ENCODE measurements around the gene MSI2. TPM values are rescaled to one million over a fixed set of nuclear protein-coding genes. Genes with fewer than 3 reads are reported as not detected.

The MSI2 gene
- total and polyA plus RNA-seq, 2 donors (not counting 1 experiment from before 2014, with no cell fraction given) = 16.1 to 196 TPM

GRCh38 chr17:57576744-57577143, 320.4 kb downstream of the MSI2 start:
- intact Hi-C loops (cut with micrococcal nuclease) = no loop called here
- H3K4me3 Mint-ChIP-seq = no peak overlapping the region
- DNase-seq (no peak), ATAC-seq (ENCODE audit: low read depth) (no peak)
- no peak overlapping the region for H2AFZ ChIP-seq (ENCODE audit: insufficient read depth, low read depth, low read length, poor library complexity, severe bottlenecking)
- no peak overlapping the region for H3K27ac ChIP-seq (ENCODE audit: low read length in 2 of 2)
- ChIA-PET CTCF (no interaction called here), POLR2A (interaction anchor here (0.7 kb wide), 3 partner anchors 21 to 363 kb away, joined by 4 to 15 read pairs (median 5); no protein-coding TSS in a partner anchor)
- H3K4me1 Mint-ChIP-seq = peaks cover 19% of the 10 kb centered on the region
- H3K27me3 Mint-ChIP-seq = no peaks in the 10 kb centered on the region
- H3K9me3 Mint-ChIP-seq (ENCODE audit: insufficient read depth) = no peaks in the 10 kb centered on the region
- H3K36me3 ChIP-seq (replicated peaks in 1 of 2; ENCODE audit: control extremely low read depth in 1 of 2, control insufficient read depth in 1 of 2, extremely low read depth in 1 of 2, insufficient read depth in 2 of 2, low read length in 1 of 2) = no peaks in the 10 kb centered on the region
- TF ChIP-seq EZH2 (IDR thresholded peaks at IDR 0.05; ENCODE audit: borderline replicate concordance, insufficient read depth, low read depth, low read length, poor library complexity, severe bottlenecking) (no peak), CTCF (IDR thresholded peaks at IDR 0.05) (no peak)
- 90% methylated on average over 7 of the region's 8 CpGs for WGBS (ENCODE audit: insufficient coverage)
- H3K4me1 ChIP-seq (ENCODE audit: control insufficient read depth in 2 of 2, insufficient read depth in 2 of 2, low read length in 2 of 2) = peaks cover 9 to 13% of the 10 kb centered on the region in 2 donors
- peaks cover 7% of the 10 kb centered on the region for H4K20me1 ChIP-seq (ENCODE audit: control insufficient read depth, insufficient read depth, low read length, poor library complexity, severe bottlenecking)
- no peak overlapping the region for H3K4me3 ChIP-seq (ENCODE audit: control extremely low read depth in 1 of 5, extremely low read depth in 1 of 5, insufficient read depth in 1 of 5, low read depth in 2 of 5, low read length in 4 of 5)
- H3K27ac Mint-ChIP-seq = no peak overlapping the region
- H3K79me2 ChIP-seq (ENCODE audit: control insufficient read depth, insufficient read depth, low read length) = peaks cover 6% of the 10 kb centered on the region
- H3K9ac ChIP-seq (ENCODE audit: low read length) = no peak overlapping the region
- no peaks in the 10 kb centered on the region for H3K9me3 ChIP-seq (ENCODE audit: control extremely low read depth in 1 of 3, control insufficient read depth in 2 of 3, insufficient read depth in 1 of 3, low read length in 2 of 3)
- H3K27me3 ChIP-seq (replicated peaks in 1 of 4; ENCODE audit: control extremely low read depth in 1 of 4, control insufficient read depth in 3 of 4, insufficient read depth in 4 of 4, low read length in 3 of 4) = no peaks in the 10 kb centered on the region
- no peak overlapping the region for H3K4me2 ChIP-seq (replicated peaks; ENCODE audit: low read depth, low read length, poor library complexity, severe bottlenecking)

GRCh38 chr17:57577751-57578607, 321.7 kb downstream of the MSI2 start:
- Histone ChIP-seq H3K9ac (ENCODE audit: low read length) (no peak overlapping the region), H3K27ac (ENCODE audit: low read length in 2 of 2) (no peak overlapping the region), H3K4me3 (ENCODE audit: control extremely low read depth in 1 of 5, extremely low read depth in 1 of 5, insufficient read depth in 1 of 5, low read depth in 2 of 5, low read length in 4 of 5) (no peak overlapping the region), H3K9me3 (ENCODE audit: control extremely low read depth in 1 of 3, control insufficient read depth in 2 of 3, insufficient read depth in 1 of 3, low read length in 2 of 3) (no peaks in the 10 kb centered on the region), H2AFZ (ENCODE audit: insufficient read depth, low read depth, low read length, poor library complexity, severe bottlenecking) (no peak overlapping the region), H3K27me3 (replicated peaks in 1 of 4; ENCODE audit: control extremely low read depth in 1 of 4, control insufficient read depth in 3 of 4, insufficient read depth in 4 of 4, low read length in 3 of 4) (no peaks in the 10 kb centered on the region), H3K79me2 (ENCODE audit: control insufficient read depth, insufficient read depth, low read length) (peaks cover 6% of the 10 kb centered on the region), H3K36me3 (replicated peaks in 1 of 2; ENCODE audit: control extremely low read depth in 1 of 2, control insufficient read depth in 1 of 2, extremely low read depth in 1 of 2, insufficient read depth in 2 of 2, low read length in 1 of 2) (peaks cover 0 to 2% of the 10 kb centered on the region in 2 experiments), H3K4me1 (ENCODE audit: control insufficient read depth in 2 of 2, insufficient read depth in 2 of 2, low read length in 2 of 2) (peaks cover 9 to 13% of the 10 kb centered on the region in 2 donors), H3K4me2 (replicated peaks; ENCODE audit: low read depth, low read length, poor library complexity, severe bottlenecking) (peak overlapping the region; percentile 6), H4K20me1 (ENCODE audit: control insufficient read depth, insufficient read depth, low read length, poor library complexity, severe bottlenecking) (peaks cover 7% of the 10 kb centered on the region)
- ATAC-seq (ENCODE audit: low read depth) (no peak), DNase-seq (no peak)
- intact Hi-C loops (cut with micrococcal nuclease) = no loop called here
- Mint-ChIP-seq H3K4me1 (peaks cover 19% of the 10 kb centered on the region), H3K27ac (no peak overlapping the region), H3K4me3 (no peak overlapping the region), H3K9me3 (ENCODE audit: insufficient read depth) (no peaks in the 10 kb centered on the region), H3K27me3 (no peaks in the 10 kb centered on the region)
- 92% methylated on average over 11 of the region's 17 CpGs for WGBS (ENCODE audit: insufficient coverage)
- TF ChIP-seq CTCF (IDR thresholded peaks at IDR 0.05) (no peak), EZH2 (IDR thresholded peaks at IDR 0.05; ENCODE audit: borderline replicate concordance, insufficient read depth, low read depth, low read length, poor library complexity, severe bottlenecking) (no peak)
- POLR2A ChIA-PET = interaction anchor here (0.7 kb wide), 1 partner anchor 16 kb away, joined by 5 read pairs; no protein-coding TSS in a partner anchor
- CTCF ChIA-PET = interaction anchor here (0.7 to 2.3 kb wide), 8 partner anchors 9 to 335 kb away, joined by 3 to 7 read pairs (median 4); no protein-coding TSS in a partner anchor

All from B cell (primary cell).